HTERT RPE-1 (cell line): ENCODE measurements around the gene AKR1C3.
"Not testable (repeated sequence)": the region's sequence is repeated elsewhere in the genome, so short reads cannot be mapped to it uniquely, and the experiment has no call there.

Source experiments
- in situ Hi-C: fragments of 300-500 bp; cut with MboI; formaldehyde crosslinking; loops from 4 replicates; pipeline ENCODE4 v1.14.3; 2020; ENCODE audit warnings: low sequenced_read_pairs

Gene AKR1C3

GRCh38 chr10:5135581-5135980 is 41.4 kb downstream of the AKR1C3 start:
- in situ Hi-C loops: no loop called here

DNA sequence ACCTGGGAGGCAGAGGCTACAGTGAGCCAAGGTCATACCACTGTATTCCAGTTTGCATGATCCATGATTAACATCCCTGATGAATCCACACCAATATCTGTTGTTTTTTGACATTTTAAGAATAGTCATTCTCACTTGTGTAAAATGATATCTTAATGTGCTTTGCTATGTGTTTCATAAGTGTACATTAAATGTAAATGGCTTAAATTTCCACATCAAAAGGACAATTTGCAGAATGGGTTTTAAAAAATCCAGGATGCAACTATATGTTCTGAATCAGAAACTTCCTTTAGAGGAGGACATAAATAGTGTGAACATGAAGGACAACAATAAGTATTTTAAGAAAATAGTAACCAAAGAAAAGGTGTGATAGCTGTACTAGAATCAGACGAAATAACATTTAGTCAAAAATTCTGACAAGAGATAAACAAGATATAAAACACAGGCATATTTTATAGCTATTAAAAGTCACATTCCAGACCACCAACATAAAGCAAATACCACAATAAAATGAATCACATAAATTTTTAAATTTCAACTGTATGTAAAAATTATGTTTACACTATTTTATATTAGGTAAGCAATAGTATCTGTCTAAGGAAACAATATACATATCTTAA is 42.4 kb downstream of the AKR1C3 start:
- in situ Hi-C loops: no loop called here

- in situ Hi-C loops: not testable (repeated sequence)
These were observed 43.5 kb downstream of the AKR1C3 start for GRCh38 chr10:5137699-5138098.

DNA sequence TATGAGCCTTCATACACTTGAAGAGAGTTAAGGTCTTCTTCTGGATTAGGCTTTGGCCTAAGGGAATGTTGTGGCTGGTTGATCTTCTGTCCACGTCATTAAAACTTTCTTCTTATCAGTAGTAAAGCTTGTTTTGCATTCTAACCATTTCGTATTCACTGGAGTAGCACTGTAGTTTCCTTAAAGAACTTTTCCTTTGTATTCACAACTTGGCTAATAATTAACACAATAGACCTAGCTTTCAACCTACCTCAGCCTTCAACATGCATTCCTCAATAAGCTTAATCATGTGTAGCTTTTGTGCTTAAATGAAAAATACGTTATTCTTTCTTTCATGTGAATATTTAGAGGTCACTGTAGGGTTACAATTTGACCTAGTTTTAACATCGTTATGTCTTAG is 48.0 kb downstream of the AKR1C3 start:
- in situ Hi-C loops: no loop called here

DNA sequence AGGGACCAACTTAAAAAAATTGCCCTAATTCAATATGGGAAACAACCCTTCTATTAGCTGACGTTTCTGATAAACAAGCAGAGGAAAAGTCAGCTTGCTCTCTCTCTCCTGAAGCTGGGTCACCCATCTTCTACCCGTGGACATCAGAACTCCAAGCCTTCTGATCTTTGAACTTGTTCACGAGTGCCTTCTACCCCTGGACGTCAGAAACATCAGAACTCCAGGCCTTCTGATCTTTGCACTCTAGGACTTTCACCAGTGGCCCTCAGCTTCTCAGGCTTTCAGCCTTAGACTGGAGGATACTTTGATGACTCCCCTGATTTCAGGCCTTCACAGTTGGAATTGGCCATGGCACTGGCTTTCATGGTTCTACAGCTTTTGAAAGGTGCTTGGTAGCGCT is 48.9 kb downstream of the AKR1C3 start:
- in situ Hi-C loops: no loop called here

GRCh38 chr10:5146920-5147254 is 52.7 kb downstream of the AKR1C3 start:
- in situ Hi-C loops: no loop called here

GRCh38 chr10:5147255-5147980 is 53.2 kb downstream of the AKR1C3 start:
- in situ Hi-C loops: no loop called here

DNA sequence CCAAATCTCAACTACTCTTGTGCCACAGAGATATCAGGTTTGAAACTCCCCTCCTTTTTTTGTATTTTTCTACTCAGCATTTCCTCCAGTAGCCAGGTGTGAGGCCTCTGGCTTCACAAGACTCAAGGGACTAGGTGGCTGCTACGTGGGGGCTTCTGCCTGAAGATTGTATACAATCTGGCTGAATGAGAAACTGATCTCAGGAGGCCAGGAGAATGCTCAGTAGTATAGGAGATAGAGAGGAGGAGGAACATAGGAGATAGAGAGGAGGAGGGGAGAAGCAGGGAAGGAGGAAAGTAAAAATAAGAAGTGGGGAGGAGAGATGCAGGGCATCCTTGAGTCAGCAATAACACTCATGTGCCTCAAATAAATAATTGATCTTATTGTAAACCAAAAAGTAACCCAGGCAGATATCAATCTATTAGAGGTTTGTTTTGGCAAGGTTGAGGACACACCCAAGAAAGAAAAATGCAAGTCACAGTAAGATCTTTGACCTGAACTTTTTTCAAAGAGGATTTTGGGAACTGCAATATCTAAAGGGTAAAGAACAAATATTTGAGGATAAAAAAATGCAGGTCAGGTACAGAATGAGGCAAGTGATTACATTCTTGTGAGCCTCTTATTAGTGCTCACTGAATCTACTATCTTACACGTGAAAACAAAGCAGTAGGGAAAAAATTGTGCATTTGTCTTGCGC is 53.9 kb downstream of the AKR1C3 start:
- in situ Hi-C loops: no loop called here

DNA sequence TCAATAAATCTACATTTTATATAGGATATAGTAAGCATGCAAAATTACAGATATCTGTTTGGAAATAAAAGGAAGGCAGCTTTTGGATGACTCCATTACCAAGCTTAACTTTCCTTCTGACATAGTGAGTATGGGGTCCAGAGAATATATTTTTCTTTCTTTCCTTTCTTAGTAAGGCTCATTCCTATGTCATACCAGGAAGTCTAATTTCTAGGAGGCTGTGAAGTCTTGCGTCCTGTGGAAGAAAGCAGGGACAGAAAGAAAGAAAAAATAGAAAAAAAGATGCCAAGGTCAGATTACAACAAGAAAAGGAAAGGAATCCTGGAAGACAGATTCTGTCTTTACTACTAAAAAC is 54.4 kb downstream of the AKR1C3 start:
- in situ Hi-C loops: no loop called here

DNA sequence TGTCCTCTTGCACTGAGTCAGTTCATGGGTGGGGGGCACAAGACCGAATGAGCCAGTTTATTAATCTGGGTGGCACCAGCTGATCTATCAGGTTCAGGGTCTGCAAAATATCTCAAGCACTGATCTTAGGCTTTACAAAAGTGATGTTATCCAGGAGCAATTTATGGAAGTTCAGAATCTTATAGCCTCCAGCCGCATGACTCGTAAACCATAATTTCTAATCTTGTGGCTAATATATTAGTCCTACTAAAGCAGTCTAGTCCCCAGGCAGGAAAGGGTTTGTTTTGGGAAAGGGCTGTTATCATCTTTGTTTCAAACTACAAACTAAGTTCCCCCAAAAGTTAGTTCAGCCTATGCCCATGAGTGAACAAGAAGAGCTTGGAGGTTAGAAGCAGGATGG is 56.9 kb downstream of the AKR1C3 start:
- in situ Hi-C loops: no loop called here

GRCh38 chr10:5155951-5156350 is 61.7 kb downstream of the AKR1C3 start:
- in situ Hi-C loops: no loop called here
